Keratinocyte (primary cell): ENCODE results near the gene KRTAP1-1. TPM values are rescaled to one million over a fixed set of nuclear protein-coding genes. Genes with fewer than 3 reads are reported as not detected.
"Not testable (repeated sequence)": the region's sequence is repeated elsewhere in the genome, so short reads cannot be mapped to it uniquely, and the experiment has no call there.

Source experiments
- DNase-seq: peaks from one replicate; pipeline ENCODE4 v3.0.0-alpha.2; 2011; ENCODE audit warnings: low read depth, missing footprints, low spot score
- FAIRE-seq: peaks from 2 replicates; lab custom pipeline; 2011; peaks lifted over from hg19 to GRCh38; lab: Jason Lieb, UNC
- H2AFZ ChIP-seq: 2 replicates; pipeline ENCODE4 v1.6.0; 2012; ENCODE audit warnings: low read length, control low read depth, inconsistent platforms; ENCODE audit not compliant: control insufficient read depth
- H3K27ac ChIP-seq: 2 replicates; pipeline ENCODE4 v1.5.1; 2011; ENCODE audit warnings: low read length; ENCODE audit not compliant: control insufficient read depth, insufficient read depth
- H3K27me3 ChIP-seq: 3 replicates; pipeline ENCODE4 v1.6.0; 2011; ENCODE audit warnings: low read length; ENCODE audit not compliant: control insufficient read depth, insufficient read depth; ENCODE audit errors: extremely low read depth
- H3K36me3 ChIP-seq, 2 experiments: 2 replicates in 1 of 2; 3 replicates in 1 of 2; pipeline ENCODE4 v1.5.1; 2011; ENCODE audit warnings: low read length in 2 of 2, mild to moderate bottlenecking in 1 of 2; ENCODE audit not compliant: control insufficient read depth in 2 of 2, insufficient read depth in 2 of 2; ENCODE audit errors: extremely low read depth in 1 of 2
- H3K4me1 ChIP-seq: 3 replicates; pipeline ENCODE4 v1.5.1; 2011; ENCODE audit warnings: low read length; ENCODE audit not compliant: control insufficient read depth, insufficient read depth; ENCODE audit errors: extremely low read depth
- H3K4me2 ChIP-seq: 3 replicates; pipeline ENCODE4 v1.6.0; 2011; ENCODE audit warnings: low read depth, low read length; ENCODE audit not compliant: control insufficient read depth, insufficient read depth; ENCODE audit errors: extremely low read depth
- H3K4me3 ChIP-seq, 3 experiments: fragments of 200-600 bp in 1 of 3; sonication (generic) in 1 of 3; 2 replicates in 2 of 3; 3 replicates in 1 of 3; pipeline ENCODE4 v1.5.1; 2011 to 2016; ENCODE audit warnings: low read length in 3 of 3, mild to moderate bottlenecking in 3 of 3, control low read depth in 2 of 3, inconsistent platforms in 1 of 3, low read depth in 1 of 3, mixed read lengths in 1 of 3, mixed run types in 1 of 3, moderate library complexity in 1 of 3; ENCODE audit not compliant: control insufficient read depth in 2 of 3, insufficient read depth in 2 of 3; ENCODE audit errors: extremely low read depth in 1 of 3
- H3K79me2 ChIP-seq: 2 replicates; pipeline ENCODE4 v1.6.0; 2012; ENCODE audit warnings: low read length; ENCODE audit not compliant: control insufficient read depth, insufficient read depth
- H3K9ac ChIP-seq: 3 replicates; pipeline ENCODE4 v1.6.0; 2011; ENCODE audit warnings: low read length; ENCODE audit not compliant: control insufficient read depth, insufficient read depth; ENCODE audit errors: extremely low read depth
- H3K9me1 ChIP-seq: 3 replicates; pipeline ENCODE4 v1.6.0; 2011; ENCODE audit warnings: low read length; ENCODE audit not compliant: control insufficient read depth, insufficient read depth; ENCODE audit errors: extremely low read depth
- H3K9me3 ChIP-seq: 2 replicates; pipeline ENCODE4 v1.5.1; 2012; ENCODE audit warnings: low read depth, low read length; ENCODE audit not compliant: control insufficient read depth
- H4K20me1 ChIP-seq: 3 replicates; pipeline ENCODE4 v1.6.0; 2011; ENCODE audit warnings: low read length; ENCODE audit not compliant: control insufficient read depth, insufficient read depth; ENCODE audit errors: extremely low read depth
- EZH2 ChIP-seq: IDR thresholded peaks from one replicate; pipeline ENCODE4 v1.6.1; 2012; ENCODE audit warnings: inconsistent platforms, mild to moderate bottlenecking, low read length, moderate library complexity
- dilution Hi-C: fragments of 300-500 bp; cut with MboI; formaldehyde crosslinking; loops from one replicate; pipeline ENCODE4 v1.7.0; 2020; ENCODE audit warnings: low sequenced_read_pairs; ENCODE audit not compliant: extremely low pct_ligation_motif_present
- polyA plus RNA-seq, 5 experiments: library from polyadenylated mRNA; depleted of rRNA in 3 of 5; stranded (reverse) in 3 of 5; stranded (forward) in 1 of 5; unstranded in 1 of 5; fragments of >200 nt; gene quantifications; 1 replicate in 1 of 5; 2 replicates in 3 of 5; 3 replicates in 1 of 5; pipeline versions ENCODE4 v1.2.1 to v1.2.3, GENCODE V29; 2011 to 2012; ENCODE audit warnings: missing spikeins in 2 of 5, low read depth in 1 of 5, low replicate concordance in 1 of 5
- TF ChIP-seq, protein P1 (sequence below), 3 experiments: IDR thresholded peaks in 1 of 3; conservative IDR thresholded peaks in 1 of 3; optimal IDR thresholded peaks in 1 of 3; 2 replicates in 2 of 3; 3 replicates in 1 of 3; pipeline versions ENCODE3 to v1.5.1; 2011; ENCODE audit warnings: low read length in 3 of 3, mild to moderate bottlenecking in 3 of 3, moderate library complexity in 2 of 3, control low read depth in 1 of 3, inconsistent platforms in 1 of 3; ENCODE audit not compliant: insufficient read depth in 2 of 3; ENCODE audit errors: extremely low read depth in 1 of 3

The KRTAP1-1 gene
- polyA plus RNA-seq, 1 donor (not counting 4 experiments of a cell fraction or from before 2014, with no cell fraction given), result not detected

DNA sequence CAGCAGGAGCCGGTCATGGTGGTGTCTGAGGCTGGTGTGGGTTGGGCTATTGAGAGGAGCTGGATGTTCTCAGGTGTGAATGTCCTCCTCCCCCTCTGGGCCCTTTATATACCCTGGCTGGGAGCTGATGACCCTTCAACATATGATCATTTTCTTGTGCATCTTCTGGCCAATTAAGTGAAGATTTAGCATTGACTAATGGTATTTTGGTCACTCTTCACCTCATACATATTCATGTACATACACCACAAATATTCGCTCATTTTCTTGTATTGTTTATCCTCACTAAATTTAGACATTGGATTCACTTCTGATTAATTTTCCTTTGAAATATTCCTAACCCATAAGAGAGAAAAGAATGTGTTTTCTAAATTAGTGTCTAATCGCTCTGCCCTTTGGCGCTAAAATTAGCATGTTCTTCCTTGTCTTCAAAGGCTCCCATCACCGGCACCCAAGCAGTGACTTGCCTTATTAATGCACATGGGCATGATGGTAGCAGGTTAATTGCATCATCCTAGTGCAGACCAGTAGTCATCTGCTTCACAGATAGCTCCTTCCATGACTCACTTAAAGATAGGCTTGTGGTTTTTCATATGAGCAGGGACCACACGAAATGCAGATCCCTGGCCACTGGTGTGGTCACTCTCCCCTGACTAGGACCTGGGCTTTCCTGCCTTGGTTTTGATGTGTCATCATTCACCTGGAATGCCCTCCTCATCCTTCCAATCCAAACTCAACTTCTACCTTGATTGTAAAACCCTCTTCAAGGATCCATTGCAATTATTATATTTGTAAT, 24.8 kb upstream of the KRTAP1-1 start, which contains the start of gene KRTAP2-4:
TSS of gene KRTAP2-4 (minus strand) at position 51 of the 796 bp plus-strand sequence. CDS start at position 17, 34 bp downstream.
- Histone ChIP-seq H4K20me1 (no peaks in the 10 kb centered on the region), H3K79me2 (no peaks in the 10 kb centered on the region), H3K36me3 (no peaks in the 10 kb centered on the region), H3K9me3 (no peaks in the 10 kb centered on the region), H3K27ac (peak within 1 kb of the TSS; percentile 10), H3K9me1 (no peaks in the 10 kb centered on the region), H3K9ac (no peak within 1 kb of the TSS), H3K4me2 (no peak within 1 kb of the TSS), H3K4me1 (peaks cover 30% of the 10 kb centered on the region), H3K27me3 (no peaks in the 10 kb centered on the region), H3K4me3 (no peak within 1 kb of the TSS), H2AFZ (no peak within 1 kb of the TSS)
- peak; percentile 98 for DNase-seq
- dilution Hi-C loops, result no loop called here
- FAIRE-seq, result peak; percentile 98
- TF ChIP-seq, protein P1, sequence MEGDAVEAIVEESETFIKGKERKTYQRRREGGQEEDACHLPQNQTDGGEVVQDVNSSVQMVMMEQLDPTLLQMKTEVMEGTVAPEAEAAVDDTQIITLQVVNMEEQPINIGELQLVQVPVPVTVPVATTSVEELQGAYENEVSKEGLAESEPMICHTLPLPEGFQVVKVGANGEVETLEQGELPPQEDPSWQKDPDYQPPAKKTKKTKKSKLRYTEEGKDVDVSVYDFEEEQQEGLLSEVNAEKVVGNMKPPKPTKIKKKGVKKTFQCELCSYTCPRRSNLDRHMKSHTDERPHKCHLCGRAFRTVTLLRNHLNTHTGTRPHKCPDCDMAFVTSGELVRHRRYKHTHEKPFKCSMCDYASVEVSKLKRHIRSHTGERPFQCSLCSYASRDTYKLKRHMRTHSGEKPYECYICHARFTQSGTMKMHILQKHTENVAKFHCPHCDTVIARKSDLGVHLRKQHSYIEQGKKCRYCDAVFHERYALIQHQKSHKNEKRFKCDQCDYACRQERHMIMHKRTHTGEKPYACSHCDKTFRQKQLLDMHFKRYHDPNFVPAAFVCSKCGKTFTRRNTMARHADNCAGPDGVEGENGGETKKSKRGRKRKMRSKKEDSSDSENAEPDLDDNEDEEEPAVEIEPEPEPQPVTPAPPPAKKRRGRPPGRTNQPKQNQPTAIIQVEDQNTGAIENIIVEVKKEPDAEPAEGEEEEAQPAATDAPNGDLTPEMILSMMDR (optimal IDR thresholded peaks at IDR 0.05 in 1 of 3, IDR thresholded peaks at IDR 0.05 in 1 of 3, conservative IDR thresholded peaks at IDR 0.05 in 1 of 3; ENCODE audit: extremely low read depth in 1 of 3, insufficient read depth in 2 of 3, low read length in 3 of 3), result no peak
- no peak for TF ChIP-seq EZH2

DNA sequence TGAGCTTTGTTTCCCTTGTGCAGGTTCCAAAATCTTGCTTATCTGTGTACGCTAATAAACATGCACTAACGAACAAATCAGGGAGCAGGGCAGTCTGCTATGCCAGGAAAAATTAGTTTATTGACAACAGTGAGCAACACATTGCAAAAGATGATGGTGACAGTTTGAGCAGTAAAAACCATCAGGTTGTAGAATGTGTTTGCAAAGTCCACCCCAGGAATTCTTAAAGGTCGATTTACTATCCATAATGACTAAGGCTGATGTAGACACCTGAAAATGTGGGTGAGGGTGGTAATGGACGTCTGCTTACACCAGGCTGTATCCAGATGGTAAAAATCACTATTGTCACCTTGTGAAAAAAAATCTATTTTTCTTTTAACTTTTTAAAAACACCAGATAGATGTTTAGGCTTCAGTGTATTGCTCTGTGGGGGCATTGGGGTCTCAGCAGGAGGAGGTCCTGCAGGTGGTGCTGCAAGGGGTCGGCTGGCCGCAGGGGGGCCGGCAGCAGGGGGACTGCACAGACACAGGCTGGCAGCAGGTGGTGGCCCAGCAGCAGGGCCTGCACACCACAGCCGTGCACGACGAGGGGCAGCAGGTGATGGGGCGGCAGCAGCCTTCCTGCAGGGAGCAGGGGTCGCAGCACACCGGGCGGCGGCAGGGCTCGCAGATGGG, 23.9 kb upstream of the KRTAP1-1 start:
- H3K9ac ChIP-seq, H3K9me1 ChIP-seq, H3K36me3 ChIP-seq, H3K27me3 ChIP-seq, H3K9me3 ChIP-seq, H3K27ac ChIP-seq, H4K20me1 ChIP-seq, dilution Hi-C loops, H3K4me3 ChIP-seq, H3K4me2 ChIP-seq, DNase-seq, H3K79me2 ChIP-seq, H2AFZ ChIP-seq: not testable (repeated sequence)
- peak; percentile 52 for FAIRE-seq
- H3K4me1 ChIP-seq, result peaks cover 39% of the 10 kb centered on the region
